Upper lobe of left lung (tissue), 6 donors: Measurements from ENCODE around the gene MXRA8. TPM values are rescaled to one million over a fixed set of nuclear protein-coding genes. Genes with fewer than 3 reads are reported as not detected.

ENCODE experiments used
- ATAC-seq, 2 donors: fragments of 200-7000 bp; cut with Tn5 transposase; one replicate each; pipeline ENCODE4 v1.9.1; 2022; ENCODE audit warnings: mild to moderate bottlenecking in 2 of 2, moderate library complexity in 2 of 2; ENCODE audit not compliant: low FRiP score in 2 of 2
- DNase-seq, 2 donors: peaks; one replicate each; pipeline ENCODE4 v3.0.0-alpha.2; 2019 to 2020
- H3K27ac ChIP-seq, 4 donors: fragments of 200-600 bp; sonication (generic); one replicate each; pipeline ENCODE4 v1.5.1; 2016 to 2019
- H3K27me3 ChIP-seq, 4 donors: fragments of 200-600 bp; sonication (generic); one replicate each; pipeline ENCODE4 v1.5.1; 2017 to 2019
- H3K36me3 ChIP-seq, 4 donors: fragments of 200-600 bp; sonication (generic); one replicate each; pipeline ENCODE4 v1.5.1; 2016 to 2019
- H3K4me1 ChIP-seq, 4 donors: fragments of 200-600 bp; sonication (generic); one replicate each; pipeline ENCODE4 v1.5.1; 2018 to 2019
- H3K4me3 ChIP-seq, 4 donors: fragments of 200-600 bp; sonication (generic); one replicate each; pipeline ENCODE4 v1.5.1; 2017 to 2019; ENCODE audit warnings: mild to moderate bottlenecking in 2 of 4, moderate library complexity in 1 of 4
- H3K9me3 ChIP-seq, 4 donors: fragments of 200-600 bp; sonication (generic); one replicate each; pipeline ENCODE4 v1.5.1; 2018 to 2019
- EP300 ChIP-seq, 4 donors: sonication (generic); formaldehyde crosslinking; IDR thresholded peaks; one replicate each; pipeline ENCODE4 v1.5.1; 2017; ENCODE audit warnings: antibody characterized with exemption in 4 of 4, control low read depth in 2 of 4
- POLR2A ChIP-seq, 4 donors: fragments of 450-650 bp; IDR thresholded peaks; one replicate each; pipeline ENCODE4 v1.5.1; 2016 to 2017; ENCODE audit warnings: antibody characterized with exemption in 4 of 4, mild to moderate bottlenecking in 2 of 4
- POLR2AphosphoS5 ChIP-seq, 2 donors: sonication (generic); formaldehyde crosslinking; IDR thresholded peaks; one replicate each; pipeline ENCODE4 v1.5.1; 2017; ENCODE audit warnings: antibody characterized with exemption in 2 of 2
- WGBS, 2 donors: methylation state at CpG; one replicate each; pipeline ENCODE4 v1.1.5; 2017 to 2018; 5-methylcytosine and 5-hydroxymethylcytosine counted together
- total RNA-seq, 6 donors: library from RNA; depleted of rRNA in 4 of 6; stranded (reverse); fragments of >200 nt in 4 of 6; gene quantifications; one replicate each; pipeline versions ENCODE4 v1.1.0 to v1.2.1, GENCODE V29; 2016 to 2021
- TF ChIP-seq, protein P1 (sequence below), 6 experiments: fragments of 450-650 bp in 4 of 6; fragments of 200-600 bp in 2 of 6; sonication (generic) in 2 of 6; IDR thresholded peaks; one replicate each; pipeline ENCODE4 v1.5.1; 2016 to 2019; ENCODE audit warnings: antibody characterized with exemption in 6 of 6
- donor health status: DM: no; HTN: no; CAD: no; lungs with moderate emphysema.
- donor health status: DM: no; HTN: yes; CAD: no; lungs with severe emphysema.

The MXRA8 gene
- total RNA-seq, 6 donors from 2014 or later = 23.9 to 137 (median 63.4) TPM

- TF ChIP-seq POLR2A (IDR thresholded peaks at IDR 0.05) (peak in 3 of 4 donors; percentile 26 to 77 (median 48)), POLR2AphosphoS5 (IDR thresholded peaks at IDR 0.05) (peak; percentile 86 to 95), EP300 (IDR thresholded peaks at IDR 0.05) (peak in 1 of 4 donors; percentile 51)
- TF ChIP-seq, protein P1, sequence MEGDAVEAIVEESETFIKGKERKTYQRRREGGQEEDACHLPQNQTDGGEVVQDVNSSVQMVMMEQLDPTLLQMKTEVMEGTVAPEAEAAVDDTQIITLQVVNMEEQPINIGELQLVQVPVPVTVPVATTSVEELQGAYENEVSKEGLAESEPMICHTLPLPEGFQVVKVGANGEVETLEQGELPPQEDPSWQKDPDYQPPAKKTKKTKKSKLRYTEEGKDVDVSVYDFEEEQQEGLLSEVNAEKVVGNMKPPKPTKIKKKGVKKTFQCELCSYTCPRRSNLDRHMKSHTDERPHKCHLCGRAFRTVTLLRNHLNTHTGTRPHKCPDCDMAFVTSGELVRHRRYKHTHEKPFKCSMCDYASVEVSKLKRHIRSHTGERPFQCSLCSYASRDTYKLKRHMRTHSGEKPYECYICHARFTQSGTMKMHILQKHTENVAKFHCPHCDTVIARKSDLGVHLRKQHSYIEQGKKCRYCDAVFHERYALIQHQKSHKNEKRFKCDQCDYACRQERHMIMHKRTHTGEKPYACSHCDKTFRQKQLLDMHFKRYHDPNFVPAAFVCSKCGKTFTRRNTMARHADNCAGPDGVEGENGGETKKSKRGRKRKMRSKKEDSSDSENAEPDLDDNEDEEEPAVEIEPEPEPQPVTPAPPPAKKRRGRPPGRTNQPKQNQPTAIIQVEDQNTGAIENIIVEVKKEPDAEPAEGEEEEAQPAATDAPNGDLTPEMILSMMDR (IDR thresholded peaks at IDR 0.05) = peak in 4 of 6 experiments; percentile 46 to 74 (median 68)
- Histone ChIP-seq H3K27me3 (no peaks in the 10 kb centered on the region), H3K36me3 (peaks cover 0 to 15% (median 9%) of the 10 kb centered on the region in 4 donors), H3K9me3 (no peaks in the 10 kb centered on the region), H3K4me1 (peaks cover 28 to 44% (median 35%) of the 10 kb centered on the region in 4 donors), H3K4me3 (peak within 1 kb of the TSS; percentile 83 to 100 (median 94)), H3K27ac (peak within 1 kb of the TSS; percentile 88 to 98 (median 94))
- peak; percentile 97 to 98 for ATAC-seq
- DNase-seq = peak; percentile 98 to 99
- 0 to 1% methylated on average over 12 to 58 of the region's 85 CpGs for WGBS, 2 donors
Observed at GRCh38 chr1:1374929-1375662, 16.7 kb upstream of the MXRA8 start, which contains the start of gene AURKAIP1. Gene AURKAIP1, minus strand, starts transcription at chr1:1375207. Its CDS starts 451 bp downstream, at chr1:1374756.

- no peak for ATAC-seq
- 0 to 2% methylated on average over 5 to 12 of the region's 24 CpGs for WGBS, 2 donors
Observed at GRCh38 chr1:1374589-1374928, 16.2 kb upstream of the MXRA8 start.

DNA sequence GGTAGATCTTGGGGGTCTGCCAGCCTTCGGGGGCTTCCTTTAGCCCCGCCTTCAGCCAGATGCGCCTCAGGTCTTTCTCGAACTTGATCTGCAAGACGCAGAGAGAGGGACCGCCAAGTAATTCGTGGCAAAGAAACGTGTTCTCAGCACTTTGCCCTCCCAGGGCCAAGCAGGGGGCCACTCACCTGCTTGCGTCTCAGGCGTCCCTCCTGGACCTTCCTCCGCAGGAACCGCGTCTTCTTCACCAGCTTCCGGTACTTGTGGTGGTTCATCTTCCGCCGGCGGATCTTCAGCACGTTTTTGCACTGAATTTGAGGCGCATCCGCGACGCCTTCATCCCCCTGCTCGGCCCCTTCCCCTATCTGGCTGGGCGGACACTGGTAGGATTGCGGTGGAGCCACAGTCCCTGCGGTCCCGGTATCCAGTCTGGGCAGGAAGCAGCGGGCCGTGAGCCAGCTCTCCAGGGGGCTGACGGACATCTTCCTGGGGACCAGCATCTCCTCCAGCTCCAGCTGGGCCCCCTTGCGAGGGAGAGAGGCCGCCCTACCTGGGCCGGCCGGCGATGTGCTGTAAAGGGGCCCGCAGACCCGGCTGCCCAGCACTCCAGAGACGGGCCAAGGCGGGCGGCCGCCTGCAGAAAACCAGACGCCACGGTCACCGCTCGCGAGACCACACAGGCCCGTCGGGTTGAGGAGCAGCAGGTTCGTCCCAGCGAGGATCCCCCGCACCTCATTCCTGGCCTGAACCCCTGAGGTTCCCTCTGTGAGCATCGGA is 15.6 kb upstream of the MXRA8 start:
- Histone ChIP-seq H3K4me1 (peaks cover 28 to 44% (median 35%) of the 10 kb centered on the region in 4 donors), H3K4me3 (peak overlapping the region; percentile 83 to 100 (median 94)), H3K9me3 (no peaks in the 10 kb centered on the region), H3K27ac (peak overlapping the region; percentile 88 to 98 (median 94)), H3K36me3 (peaks cover 0 to 15% (median 9%) of the 10 kb centered on the region in 4 donors), H3K27me3 (no peaks in the 10 kb centered on the region)
- TF ChIP-seq EP300 (IDR thresholded peaks at IDR 0.05) = no peak
- TF ChIP-seq POLR2A (IDR thresholded peaks at IDR 0.05) = no peak
- TF ChIP-seq, protein P1 (IDR thresholded peaks at IDR 0.05) = no peak
- TF ChIP-seq POLR2AphosphoS5 (IDR thresholded peaks at IDR 0.05) = no peak
- DNase-seq (peak in 1 of 2 donors; percentile 83), ATAC-seq (no peak)
- 42 to 77% methylated on average over 30 to 45 of the region's 52 CpGs for WGBS, 2 donors

More at GRCh38 chr1:1374589-1374928, 16.2 kb upstream of the MXRA8 start:
- TF ChIP-seq POLR2AphosphoS5 (IDR thresholded peaks at IDR 0.05) (no peak), EP300 (IDR thresholded peaks at IDR 0.05) (no peak), POLR2A (IDR thresholded peaks at IDR 0.05) (no peak)
- TF ChIP-seq, protein P1 (IDR thresholded peaks at IDR 0.05) = no peak
- H3K36me3 ChIP-seq = peaks cover 0 to 15% (median 9%) of the 10 kb centered on the region in 4 donors
- no peaks in the 10 kb centered on the region for H3K9me3 ChIP-seq
- no peaks in the 10 kb centered on the region for H3K27me3 ChIP-seq
- no peak for DNase-seq
- peaks cover 28 to 44% (median 35%) of the 10 kb centered on the region in 4 donors for H3K4me1 ChIP-seq
- peak overlapping the region; percentile 88 to 98 (median 94) for H3K27ac ChIP-seq
- peak overlapping the region; percentile 83 to 100 (median 94) for H3K4me3 ChIP-seq

- Histone ChIP-seq H3K4me1 (peaks cover 28 to 44% (median 35%) of the 10 kb centered on the region in 4 donors), H3K27ac (no peak overlapping the region), H3K36me3 (peaks cover 0 to 15% (median 9%) of the 10 kb centered on the region in 4 donors), H3K9me3 (no peaks in the 10 kb centered on the region), H3K27me3 (no peaks in the 10 kb centered on the region), H3K4me3 (peak overlapping the region in 2 of 4 donors; percentile 91 to 100)
- DNase-seq (peak in 1 of 2 donors; percentile 67), ATAC-seq (no peak)
- no peak for TF ChIP-seq POLR2A (IDR thresholded peaks at IDR 0.05)
- no peak for TF ChIP-seq EP300 (IDR thresholded peaks at IDR 0.05)
- TF ChIP-seq, protein P1 (IDR thresholded peaks at IDR 0.05) = no peak
- no peak for TF ChIP-seq POLR2AphosphoS5 (IDR thresholded peaks at IDR 0.05)
- 87 to 89% methylated on average over 8 to 26 of the region's 26 CpGs for WGBS, 2 donors
Observed at GRCh38 chr1:1373051-1373814, 14.9 kb upstream of the MXRA8 start.
